ENCODE results near the gene VAMP8. TPM values are rescaled to one million over a fixed set of nuclear protein-coding genes. Genes with fewer than 3 reads are reported as not detected.

VAMP8 gene
- total RNA-seq, 2 donors from 2014 or later, result 39.6 to 111 TPM

- TF ChIP-seq POLR2A (IDR thresholded peaks at IDR 0.05) (no peak), CTCF (IDR thresholded peaks at IDR 0.05) (no peak)
- DNase-seq (peak in 1 of 4 donors; percentile 37), ATAC-seq (no peak)
- H3K27ac ChIP-seq, result peak overlapping the region in 3 of 4 donors; percentile 45 to 99 (median 72)
- no peak overlapping the region for H3K4me3 ChIP-seq
- WGBS, 2 donors, result 63 to 67% methylated on average over 5 of the region's 5 CpGs
- no peaks in the 10 kb centered on the region for H3K27me3 ChIP-seq
- H3K4me1 ChIP-seq, result peaks cover 59% of the 10 kb centered on the region
- H3K36me3 ChIP-seq (replicated peaks in 1 of 2; ENCODE audit: insufficient read depth in 1 of 2, low read depth in 2 of 2), result peaks cover 18 to 36% of the 10 kb centered on the region in 2 donors
- intact Hi-C loops (cut with DNase I), result no loop called here
- H3K9me3 ChIP-seq, result no peaks in the 10 kb centered on the region
These were observed 31.6 kb upstream of the VAMP8 start for GRCh38 chr2:85545780-85546240.

- DNase-seq (peak in 2 of 4 donors; percentile 50 to 51), ATAC-seq (peak; percentile 6)
- H3K27ac ChIP-seq, result peak overlapping the region; percentile 27 to 99 (median 58)
- H3K36me3 ChIP-seq (replicated peaks in 1 of 2; ENCODE audit: insufficient read depth in 1 of 2, low read depth in 2 of 2), result peaks cover 16 to 28% of the 10 kb centered on the region in 2 donors
- H3K4me1 ChIP-seq, result peaks cover 52% of the 10 kb centered on the region
- 29 to 47% methylated on average over 1 of the region's 1 CpG for WGBS, 2 donors
- H3K27me3 ChIP-seq, result no peaks in the 10 kb centered on the region
- no peaks in the 10 kb centered on the region for H3K9me3 ChIP-seq
- intact Hi-C loops (cut with DNase I), result no loop called here
- peak in 1 of 3 donors; percentile 15 for TF ChIP-seq POLR2A (IDR thresholded peaks at IDR 0.05)
- TF ChIP-seq CTCF (IDR thresholded peaks at IDR 0.05), result no peak
- no peak overlapping the region for H3K4me3 ChIP-seq
These were observed 30.1 kb upstream of the VAMP8 start for GRCh38 chr2:85547089-85547858.

- peaks cover 9 to 21% of the 10 kb centered on the region in 2 donors for H3K36me3 ChIP-seq (replicated peaks in 1 of 2; ENCODE audit: insufficient read depth in 1 of 2, low read depth in 2 of 2)
- no peak for ATAC-seq
- H3K9me3 ChIP-seq, result no peaks in the 10 kb centered on the region
- TF ChIP-seq CTCF (IDR thresholded peaks at IDR 0.05) (no peak), POLR2A (IDR thresholded peaks at IDR 0.05) (peak in 2 of 3 donors; percentile 7 to 20)
- 31 to 43% methylated on average over 6 of the region's 6 CpGs for WGBS, 2 donors
- no peak overlapping the region for H3K4me3 ChIP-seq
- peak in 2 of 4 donors; percentile 33 to 40 for DNase-seq
- intact Hi-C loops (cut with DNase I), result no loop called here
- peaks cover 47% of the 10 kb centered on the region for H3K4me1 ChIP-seq
- no peaks in the 10 kb centered on the region for H3K27me3 ChIP-seq
- peak overlapping the region in 2 of 4 donors; percentile 72 to 99 for H3K27ac ChIP-seq
These were observed 29.4 kb upstream of the VAMP8 start for GRCh38 chr2:85547859-85548607.

- H3K27ac ChIP-seq, result peak overlapping the region in 3 of 4 donors; percentile 6 to 99 (median 72)
- peaks cover 9 to 21% of the 10 kb centered on the region in 2 donors for H3K36me3 ChIP-seq (replicated peaks in 1 of 2; ENCODE audit: insufficient read depth in 1 of 2, low read depth in 2 of 2)
These were observed 28.8 kb upstream of the VAMP8 start for GRCh38 chr2:85548608-85548900.

More at GRCh38 chr2:85548608-85548900, 28.8 kb upstream of the VAMP8 start:
- intact Hi-C loops (cut with DNase I), result no loop called here
- no peaks in the 10 kb centered on the region for H3K27me3 ChIP-seq
- no peak for ATAC-seq
- H3K4me1 ChIP-seq, result peaks cover 42% of the 10 kb centered on the region
- no peak for DNase-seq
- 35 to 47% methylated on average over 2 of the region's 2 CpGs for WGBS, 2 donors
- no peak for TF ChIP-seq CTCF (IDR thresholded peaks at IDR 0.05)
- TF ChIP-seq POLR2A (IDR thresholded peaks at IDR 0.05), result no peak
- no peak overlapping the region for H3K4me3 ChIP-seq
- no peaks in the 10 kb centered on the region for H3K9me3 ChIP-seq
